Activated T-helper 2 cell treated with anti-CD3 and anti-CD28 coated beads, Interferon-gamma antibody, Interleukin-2, Interleukin-4, amounts not matched to agents 10 μg/mL and 5 μg/mL and 100 μg/mL, durations not matched to agents 14 hours and 24 hours and 36 hours (primary cell): ENCODE measurements around the gene AK4. TPM values are rescaled to one million over a fixed set of nuclear protein-coding genes. Genes with fewer than 3 reads are reported as not detected.
A peak's percentile ranks its signal among the peaks of the same experiment; 100 is the strongest.

Source experiments
- DNase-seq: peaks from one replicate; pipeline ENCODE4 v3.0.0; 2021; ENCODE audit warnings: low spot score
- H3K27ac Mint-ChIP-seq: one replicate; pipeline ENCODE4 v1.8.0; 2021; ENCODE audit warnings: mixed read lengths
- H3K27me3 Mint-ChIP-seq: one replicate; pipeline ENCODE4 v1.8.0; 2021; ENCODE audit warnings: low read depth, mixed read lengths
- H3K36me3 Mint-ChIP-seq: one replicate; pipeline ENCODE4 v1.8.0; 2021; ENCODE audit warnings: low read depth, mixed read lengths
- H3K4me1 Mint-ChIP-seq: one replicate; pipeline ENCODE4 v1.8.0; 2021; ENCODE audit warnings: low read depth, mixed read lengths
- H3K4me3 Mint-ChIP-seq: one replicate; pipeline ENCODE4 v1.8.0; 2021; ENCODE audit warnings: low read depth, mild to moderate bottlenecking, moderate library complexity, mixed read lengths
- H3K9me3 Mint-ChIP-seq: one replicate; pipeline ENCODE4 v1.8.0; 2021; ENCODE audit warnings: mixed read lengths
- intact Hi-C: fragments of 100-400 bp; cut with micrococcal nuclease; formaldehyde crosslinking; loops from one replicate; pipeline ENCODE4 v1.15.1; 2023
- total RNA-seq: library from RNA; stranded (reverse); gene quantifications from 2 replicates; pipeline ENCODE4 v1.2.3, GENCODE V29; 2022

Gene AK4
- total RNA-seq, 1 donor from 2014 or later: 109 TPM

- peak overlapping the region; percentile 57 for H3K4me3 Mint-ChIP-seq
- H3K36me3 Mint-ChIP-seq: no peaks in the 10 kb centered on the region
- peaks cover 48% of the 10 kb centered on the region for H3K27me3 Mint-ChIP-seq
- DNase-seq: peak; percentile 17
- intact Hi-C loops: loop anchor here (2.0 to 5.0 kb wide), 2 partner anchors 43 to 132 kb away; partner anchors contain the start of gene DNAJC6
- no peak overlapping the region for H3K27ac Mint-ChIP-seq
- no peaks in the 10 kb centered on the region for H3K9me3 Mint-ChIP-seq
- H3K4me1 Mint-ChIP-seq: peaks cover 28% of the 10 kb centered on the region
Observed at GRCh38 chr1:65265651-65266351, 117.8 kb downstream of the AK4 start.

GRCh38 chr1:65266476-65266875, 118.5 kb downstream of the AK4 start:
- intact Hi-C loops: loop anchor here (5.0 kb wide), 1 partner anchor 131 kb away; no protein-coding TSS in a partner anchor
- Mint-ChIP-seq H3K9me3 (no peaks in the 10 kb centered on the region), H3K4me3 (no peak overlapping the region), H3K27me3 (peaks cover 48% of the 10 kb centered on the region), H3K27ac (no peak overlapping the region), H3K36me3 (no peaks in the 10 kb centered on the region), H3K4me1 (peaks cover 23% of the 10 kb centered on the region)
- DNase-seq: no peak

DNA sequence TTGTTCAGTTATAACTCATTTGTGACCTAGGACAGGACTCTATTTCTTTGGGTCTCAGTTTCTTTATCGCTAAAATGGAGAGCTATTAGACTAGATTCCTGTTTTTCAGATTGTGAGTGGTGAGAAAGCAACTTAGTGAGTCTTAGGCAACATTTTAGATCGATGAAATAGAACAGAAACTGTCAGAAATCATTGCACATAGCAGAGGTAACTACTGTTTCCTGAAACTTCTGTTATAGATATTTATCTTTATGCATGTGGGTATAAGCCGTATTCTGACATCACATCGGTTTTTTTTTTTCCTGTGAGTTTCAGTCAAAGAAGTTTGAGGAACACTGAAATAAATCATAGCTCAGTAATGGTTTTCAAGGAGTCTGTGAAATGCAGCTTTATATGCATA, 119.3 kb downstream of the AK4 start:
- Mint-ChIP-seq H3K27me3 (peaks cover 52% of the 10 kb centered on the region), H3K27ac (no peak overlapping the region), H3K4me1 (peaks cover 23% of the 10 kb centered on the region), H3K4me3 (peak overlapping the region; percentile 47), H3K9me3 (no peaks in the 10 kb centered on the region), H3K36me3 (no peaks in the 10 kb centered on the region)
- intact Hi-C loops: loop anchor here (5.0 kb wide), 1 partner anchor 130 kb away; no protein-coding TSS in a partner anchor
- no peak for DNase-seq

- intact Hi-C loops: loop anchor here (2.0 to 5.0 kb wide), 2 partner anchors 37 to 130 kb away; no protein-coding TSS in a partner anchor
- Mint-ChIP-seq H3K4me3 (no peak overlapping the region), H3K27me3 (peaks cover 53% of the 10 kb centered on the region), H3K36me3 (no peaks in the 10 kb centered on the region), H3K9me3 (no peaks in the 10 kb centered on the region), H3K27ac (no peak overlapping the region), H3K4me1 (peaks cover 23% of the 10 kb centered on the region)
- DNase-seq: no peak
Observed at GRCh38 chr1:65267683-65268082, 119.7 kb downstream of the AK4 start.

DNA sequence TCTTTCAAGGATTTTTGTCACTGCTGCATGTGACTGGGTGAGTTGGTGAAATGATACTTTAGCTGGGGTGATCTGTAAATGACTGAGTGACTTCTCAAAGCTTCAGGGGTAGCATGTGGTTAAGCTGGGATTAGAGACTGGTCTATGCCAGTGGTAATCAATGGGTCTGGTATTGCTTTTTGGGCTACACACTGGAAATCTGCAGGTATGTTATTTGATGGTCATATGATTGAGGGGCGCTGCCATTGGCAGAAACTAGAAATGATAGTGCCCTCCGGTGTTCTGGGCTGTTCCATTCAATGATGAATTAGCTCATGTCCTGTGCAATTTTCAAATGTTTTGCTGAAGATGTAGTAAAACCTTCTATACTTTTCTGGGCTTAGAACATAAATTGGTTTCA, 121.6 kb downstream of the AK4 start:
- Mint-ChIP-seq H3K9me3 (no peaks in the 10 kb centered on the region), H3K27ac (no peak overlapping the region), H3K27me3 (peaks cover 48% of the 10 kb centered on the region), H3K4me1 (peaks cover 19% of the 10 kb centered on the region), H3K4me3 (no peak overlapping the region), H3K36me3 (no peaks in the 10 kb centered on the region)
- DNase-seq: no peak
- intact Hi-C loops: loop anchor here (2.0 to 5.0 kb wide), 2 partner anchors 39 to 128 kb away; no protein-coding TSS in a partner anchor

GRCh38 chr1:65276197-65276939, 128.4 kb downstream of the AK4 start:
- intact Hi-C loops: no loop called here
- Mint-ChIP-seq H3K36me3 (no peaks in the 10 kb centered on the region), H3K9me3 (no peaks in the 10 kb centered on the region), H3K27ac (no peak overlapping the region), H3K4me1 (no peaks in the 10 kb centered on the region), H3K27me3 (peaks cover 35% of the 10 kb centered on the region), H3K4me3 (no peak overlapping the region)
- DNase-seq: no peak

DNA sequence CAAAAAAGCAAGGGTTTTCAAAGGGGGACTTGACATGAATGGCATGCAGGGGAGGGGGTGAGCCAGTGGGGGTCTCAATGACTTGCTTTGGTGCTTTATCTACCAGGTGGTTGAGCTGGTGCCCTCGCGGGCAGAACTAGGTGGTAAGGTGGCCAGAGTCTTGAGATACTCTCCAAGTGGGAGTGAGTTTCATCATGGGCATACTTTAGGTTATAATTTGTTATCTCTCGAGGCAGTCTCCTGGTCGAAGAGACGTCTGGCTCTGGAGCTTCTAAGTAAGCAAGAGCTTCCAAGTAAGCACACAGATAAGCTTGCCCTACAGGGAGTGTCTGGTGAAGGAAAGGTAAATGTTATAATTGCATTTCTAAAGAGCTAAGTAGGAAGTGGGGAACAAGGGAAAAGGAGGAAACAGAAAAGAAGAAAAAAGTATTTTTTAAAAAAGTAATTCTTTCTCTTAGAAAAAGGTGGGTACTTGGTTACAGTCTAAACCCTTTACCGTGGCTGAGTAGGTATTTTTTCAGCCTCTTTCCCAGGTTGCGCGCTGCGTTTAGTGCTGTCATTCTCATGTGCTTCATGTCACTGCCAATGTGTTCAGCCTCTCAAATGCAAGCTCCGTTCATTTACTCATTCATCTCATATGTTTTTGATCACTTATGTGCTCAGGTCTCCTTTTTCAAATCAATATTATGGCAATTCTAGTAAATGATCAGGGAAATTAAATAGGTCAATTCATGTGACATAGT, 129.8 kb downstream of the AK4 start:
- H3K27ac Mint-ChIP-seq: no peak overlapping the region
- H3K4me1 Mint-ChIP-seq: no peaks in the 10 kb centered on the region
- intact Hi-C loops: no loop called here
- no peaks in the 10 kb centered on the region for H3K36me3 Mint-ChIP-seq
- DNase-seq: no peak
- H3K27me3 Mint-ChIP-seq: peaks cover 29% of the 10 kb centered on the region
- no peak overlapping the region for H3K4me3 Mint-ChIP-seq
- H3K9me3 Mint-ChIP-seq: no peaks in the 10 kb centered on the region

- Mint-ChIP-seq H3K27ac (no peak overlapping the region), H3K9me3 (no peaks in the 10 kb centered on the region), H3K27me3 (peaks cover 28% of the 10 kb centered on the region), H3K4me1 (no peaks in the 10 kb centered on the region), H3K4me3 (no peak overlapping the region), H3K36me3 (no peaks in the 10 kb centered on the region)
- DNase-seq: no peak
- intact Hi-C loops: no loop called here
Observed at GRCh38 chr1:65278376-65279069, 130.5 kb downstream of the AK4 start.

DNA sequence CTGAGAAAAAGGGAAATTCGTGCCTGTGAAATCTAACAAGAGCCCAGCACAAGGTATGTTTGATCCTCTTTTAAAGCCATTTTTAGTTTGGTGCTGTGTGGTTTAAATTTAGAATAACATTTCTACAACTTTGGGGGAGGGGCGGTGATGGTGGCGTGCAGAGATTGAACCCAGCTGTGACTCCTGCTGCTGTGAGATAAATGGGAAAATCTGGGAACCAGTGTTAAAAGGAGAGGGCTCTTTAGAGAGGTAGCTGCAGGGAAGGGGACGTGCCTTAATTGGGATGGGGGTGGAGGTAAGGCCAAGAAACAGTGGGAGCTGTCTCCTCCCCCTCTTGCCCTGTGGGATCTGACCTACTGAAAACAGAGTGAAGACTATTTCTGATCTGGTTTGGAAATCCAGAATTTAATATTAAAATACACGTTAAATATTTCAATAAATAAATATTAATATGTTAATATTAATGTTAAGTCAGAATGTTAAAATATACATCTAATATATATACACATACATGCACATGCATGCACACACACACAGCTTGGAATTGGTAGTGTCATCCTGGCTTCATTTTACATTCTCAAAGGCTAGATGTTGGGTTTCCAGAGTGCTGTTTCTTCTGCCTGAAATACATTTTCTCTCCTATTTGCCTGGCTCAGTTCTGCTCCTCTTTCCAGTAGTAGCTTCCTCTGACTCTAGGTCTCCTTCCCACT, 131.2 kb downstream of the AK4 start:
- Mint-ChIP-seq H3K4me3 (no peak overlapping the region), H3K4me1 (no peaks in the 10 kb centered on the region), H3K27me3 (peaks cover 25% of the 10 kb centered on the region), H3K27ac (no peak overlapping the region), H3K36me3 (no peaks in the 10 kb centered on the region), H3K9me3 (no peaks in the 10 kb centered on the region)
- intact Hi-C loops: no loop called here
- DNase-seq: no peak

Other genes starting within 250 kb of the AK4 start
- 99.9 and 105 TPM in 2 replicates for gene JAK1, start 181.7 kb upstream of the AK4 start, total RNA-seq
- gene DNAJC6, start 161.3 kb downstream of the AK4 start, total RNA-seq: 1.9 and 3.0 TPM in 2 replicates